SK-N-SH treated with all-trans-retinoic acid at 6 μM for 48 hours (cell line): Measurements from ENCODE around the gene TUBB1.

Source experiments
- ARNTL ChIP-seq: fragments of 450-650 bp; formaldehyde crosslinking; IDR thresholded peaks from 2 replicates; pipeline ENCODE4 v1.5.0; 2020; ENCODE audit warnings: low read depth, mild to moderate bottlenecking, moderate library complexity, borderline replicate concordance
- BACH2 ChIP-seq: fragments of 250-450 bp; sonication (Bioruptor Pico); IDR thresholded peaks from 2 replicates; pipeline ENCODE4 v1.9.0; 2021; ENCODE audit warnings: mild to moderate bottlenecking, borderline replicate concordance
- TCF4 ChIP-seq: fragments of 250-450 bp; sonication (Bioruptor Pico); IDR thresholded peaks from 2 replicates; pipeline ENCODE4 v1.8.0; 2021; ENCODE audit warnings: mild to moderate bottlenecking, moderate library complexity, borderline replicate concordance
- TOX ChIP-seq: fragments of 250-450 bp; sonication (Bioruptor Pico); IDR thresholded peaks from 2 replicates; pipeline ENCODE4 v1.8.0; 2021; ENCODE audit warnings: mild to moderate bottlenecking, moderate library complexity, borderline replicate concordance
- ZFP30 ChIP-seq: fragments of 450-650 bp; formaldehyde crosslinking; IDR thresholded peaks from 2 replicates; pipeline ENCODE4 v1.5.0; 2022; ENCODE audit warnings: mild to moderate bottlenecking, moderate library complexity
- ZNF565 ChIP-seq: fragments of 450-650 bp; formaldehyde crosslinking; conservative IDR thresholded peaks from 2 replicates; pipeline ENCODE4 v1.5.0; 2020; ENCODE audit warnings: low read depth, mild to moderate bottlenecking, moderate library complexity
- TF ChIP-seq, protein P1 (sequence below): fragments of 250-450 bp; sonication (Bioruptor Pico); IDR thresholded peaks from 2 replicates; pipeline ENCODE4 v1.5.1; 2020; ENCODE audit warnings: low read depth, mild to moderate bottlenecking, moderate library complexity

DNA sequence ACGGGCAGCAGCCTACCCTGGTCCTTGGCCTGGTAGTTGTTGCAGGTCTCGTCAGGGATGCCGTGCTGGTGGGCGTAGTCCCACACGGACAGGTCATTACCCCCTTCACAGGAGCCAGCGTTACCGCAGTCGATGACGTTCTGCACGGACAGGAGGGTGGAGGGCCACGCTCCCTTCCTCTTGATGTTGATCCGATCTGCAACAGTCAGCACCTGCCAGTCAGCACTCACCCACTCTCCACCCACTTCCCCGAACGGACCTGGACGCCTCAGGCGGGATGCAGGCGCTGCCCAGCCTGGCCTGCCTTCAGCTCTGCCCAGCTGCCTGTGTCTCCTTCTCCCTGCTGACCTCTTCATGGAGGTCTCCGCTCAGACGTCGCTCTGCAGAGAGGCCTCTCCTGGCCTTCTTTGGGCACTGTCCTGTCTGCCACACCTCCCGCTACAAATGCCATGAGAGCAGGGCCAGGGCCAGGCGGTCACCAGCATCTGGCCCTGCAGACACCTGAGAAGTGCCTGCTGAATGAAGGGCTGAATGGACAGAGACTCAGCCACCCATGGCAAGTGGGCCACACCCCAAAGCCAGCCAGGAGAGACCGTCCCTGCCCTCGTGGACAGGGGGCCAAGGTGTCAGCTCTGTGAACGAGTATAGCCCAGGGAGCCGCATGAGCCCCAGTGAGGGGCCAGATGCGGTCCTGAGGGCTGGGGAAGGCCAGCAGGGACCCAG is 17.6 kb upstream of the TUBB1 start:
- no peak for TF ChIP-seq BACH2 (CRISPR knock-in tag)
- no peak for TF ChIP-seq ZFP30
- TF ChIP-seq ZNF565 (CRISPR knock-in tag), result no peak
- no peak for TF ChIP-seq TOX
- no peak for TF ChIP-seq ARNTL
- TF ChIP-seq, protein P1, sequence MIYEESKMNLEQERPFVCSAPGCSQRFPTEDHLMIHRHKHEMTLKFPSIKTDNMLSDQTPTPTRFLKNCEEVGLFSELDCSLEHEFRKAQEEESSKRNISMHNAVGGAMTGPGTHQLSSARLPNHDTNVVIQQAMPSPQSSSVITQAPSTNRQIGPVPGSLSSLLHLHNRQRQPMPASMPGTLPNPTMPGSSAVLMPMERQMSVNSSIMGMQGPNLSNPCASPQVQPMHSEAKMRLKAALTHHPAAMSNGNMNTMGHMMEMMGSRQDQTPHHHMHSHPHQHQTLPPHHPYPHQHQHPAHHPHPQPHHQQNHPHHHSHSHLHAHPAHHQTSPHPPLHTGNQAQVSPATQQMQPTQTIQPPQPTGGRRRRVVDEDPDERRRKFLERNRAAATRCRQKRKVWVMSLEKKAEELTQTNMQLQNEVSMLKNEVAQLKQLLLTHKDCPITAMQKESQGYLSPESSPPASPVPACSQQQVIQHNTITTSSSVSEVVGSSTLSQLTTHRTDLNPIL, result no peak
- TF ChIP-seq TCF4 (CRISPR knock-in tag), result no peak
